Adrenal gland (tissue), 5 donors: Measurements from ENCODE around the gene RMND5B.

Source experiments
- CTCF ChIP-seq, 6 experiments: fragments of 450-650 bp in 4 of 6; fragments of 200-600 bp in 2 of 6; sonication (generic) in 1 of 6; IDR thresholded peaks; 1 replicate in 5 of 6; 2 replicates in 1 of 6; pipeline versions ENCODE4 v1.5.1 to v1.8.0; 2016 to 2021; ENCODE audit warnings: antibody characterized with exemption in 6 of 6, mild to moderate bottlenecking in 2 of 6, moderate library complexity in 1 of 6
- POLR2A ChIP-seq, 2 donors: fragments of 450-650 bp; IDR thresholded peaks; one replicate each; pipeline ENCODE4 v1.6.1; 2017; ENCODE audit warnings: antibody characterized with exemption in 2 of 2, mild to moderate bottlenecking in 2 of 2, moderate library complexity in 1 of 2
- donor health status: DM: no; HTN: no; CAD: no.

GRCh38 chr5:178189433-178189832 lies 58.6 kb downstream of the RMND5B start:
- TF ChIP-seq POLR2A (IDR thresholded peaks at IDR 0.05) = no peak
- TF ChIP-seq CTCF (IDR thresholded peaks at IDR 0.05) = no peak
